HS-27A (cell line): ENCODE results near the gene DLK1.

Source experiments
- DNase-seq: peaks from one replicate; pipeline ENCODE4 v3.0.0-alpha.2; 2012; ENCODE audit warnings: low read depth, missing footprints

Gene DLK1

GRCh38 chr14:100693877-100694578, 32.7 kb upstream of the DLK1 start:
- no peak for DNase-seq

- no peak for DNase-seq
Observed at GRCh38 chr14:100694579-100695422, 31.9 kb upstream of the DLK1 start.

GRCh38 chr14:100695423-100695738, 31.3 kb upstream of the DLK1 start:
- no peak for DNase-seq

GRCh38 chr14:100696008-100696407, 30.7 kb upstream of the DLK1 start:
- no peak for DNase-seq

GRCh38 chr14:100696590-100696989, 30.1 kb upstream of the DLK1 start:
- no peak for DNase-seq

GRCh38 chr14:100698066-100698465, 28.6 kb upstream of the DLK1 start:
- DNase-seq = no peak

GRCh38 chr14:100698666-100699448, 27.8 kb upstream of the DLK1 start:
- DNase-seq = no peak

- no peak for DNase-seq
Observed at GRCh38 chr14:100701314-100701713, 25.4 kb upstream of the DLK1 start.

- DNase-seq = no peak
Observed at GRCh38 chr14:100702590-100702989, 24.1 kb upstream of the DLK1 start.

- DNase-seq = no peak
Observed at GRCh38 chr14:100703386-100704220, 23.1 kb upstream of the DLK1 start.

- no peak for DNase-seq
Observed at GRCh38 chr14:100706200-100706599, 20.5 kb upstream of the DLK1 start.

- DNase-seq = no peak
Observed at GRCh38 chr14:100706860-100707259, 19.8 kb upstream of the DLK1 start.

- no peak for DNase-seq
Observed at GRCh38 chr14:100708425-100709288, 18.0 kb upstream of the DLK1 start.

- DNase-seq = no peak
Observed at GRCh38 chr14:100709289-100710284, 17.1 kb upstream of the DLK1 start.

- no peak for DNase-seq
Observed at GRCh38 chr14:100710391-100710790, 16.3 kb upstream of the DLK1 start.

GRCh38 chr14:100710826-100711462, 15.7 kb upstream of the DLK1 start:
- no peak for DNase-seq

GRCh38 chr14:100711493-100711892, 15.2 kb upstream of the DLK1 start:
- no peak for DNase-seq

- no peak for DNase-seq
Observed at GRCh38 chr14:100712490-100712889, 14.2 kb upstream of the DLK1 start.

- no peak for DNase-seq
Observed at GRCh38 chr14:100713705-100714104, 13.0 kb upstream of the DLK1 start.
